ENCODE results near the gene CAMK2B.

Gene CAMK2B

DNA sequence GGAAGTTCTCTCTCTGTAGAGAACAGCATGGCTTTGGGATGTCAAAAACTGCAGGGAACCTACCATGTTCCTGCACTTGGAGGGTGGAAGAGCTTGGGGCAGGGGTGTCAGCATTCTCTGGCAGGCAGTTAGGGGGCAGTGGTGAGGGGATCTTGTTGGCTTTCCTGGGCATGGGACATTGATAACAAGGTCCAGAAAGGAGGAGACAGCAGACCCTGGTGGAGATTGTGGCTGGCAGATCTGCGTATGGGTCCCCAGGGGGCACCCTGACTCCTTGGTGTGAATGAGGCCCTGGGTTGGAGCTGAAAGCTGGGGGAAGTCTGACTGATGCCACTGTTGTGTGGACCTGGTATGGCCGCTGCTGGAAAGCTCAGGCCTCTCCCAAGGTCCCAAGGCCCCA, 22.9 kb upstream of the CAMK2B start:
- Histone ChIP-seq H3K4me3 (ENCODE audit: low read depth, low read length) (no peak overlapping the region), H3K36me3 (replicated peaks) (no peaks in the 10 kb centered on the region), H3K27me3 (replicated peaks) (no peaks in the 10 kb centered on the region), H3K27ac (no peak overlapping the region)
- peak; percentile 49 for DNase-seq
- in situ Hi-C loops (cut with HindIII; ENCODE audit: low pct_ligation_motif_present, low sequenced_read_pairs), result no loop called here
- TF ChIP-seq CTCF (IDR thresholded peaks at IDR 0.05; ENCODE audit: low read depth, low read length, missing control alignments), result peak; percentile 83

DNA sequence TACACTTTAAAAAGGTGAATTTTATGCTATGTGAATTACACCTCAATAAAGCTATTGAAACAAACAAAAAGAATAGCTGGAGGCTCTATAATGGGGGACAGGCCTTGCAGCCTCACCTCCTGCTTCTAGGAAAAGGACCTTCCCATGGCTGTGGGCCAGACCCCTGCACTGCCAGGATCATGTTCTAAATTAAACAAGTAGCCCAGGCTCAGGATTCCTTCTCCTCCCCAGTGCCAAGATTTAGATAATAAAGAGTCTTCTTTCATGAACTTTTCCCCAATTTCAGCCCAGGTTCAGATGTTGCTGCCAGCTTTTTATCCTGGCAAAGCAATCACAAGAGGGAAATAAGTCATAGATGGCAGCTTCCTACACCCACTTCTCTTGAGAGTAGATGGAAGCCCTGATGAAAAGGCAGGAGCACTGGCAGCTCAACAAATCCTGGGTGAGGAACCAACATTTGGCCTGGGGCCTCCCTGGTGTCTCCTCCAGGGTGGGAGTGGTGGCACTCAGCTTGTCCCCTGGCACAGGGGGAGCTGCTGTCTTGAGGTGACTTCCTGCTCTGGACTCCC, 22.2 kb upstream of the CAMK2B start:
- in situ Hi-C loops (cut with HindIII; ENCODE audit: low pct_ligation_motif_present, low sequenced_read_pairs), result no loop called here
- Histone ChIP-seq H3K27ac (no peak overlapping the region), H3K4me3 (ENCODE audit: low read depth, low read length) (no peak overlapping the region), H3K36me3 (replicated peaks) (no peaks in the 10 kb centered on the region), H3K27me3 (replicated peaks) (no peaks in the 10 kb centered on the region)
- DNase-seq, result no peak
- no peak for TF ChIP-seq CTCF (IDR thresholded peaks at IDR 0.05; ENCODE audit: low read depth, low read length, missing control alignments)

DNA sequence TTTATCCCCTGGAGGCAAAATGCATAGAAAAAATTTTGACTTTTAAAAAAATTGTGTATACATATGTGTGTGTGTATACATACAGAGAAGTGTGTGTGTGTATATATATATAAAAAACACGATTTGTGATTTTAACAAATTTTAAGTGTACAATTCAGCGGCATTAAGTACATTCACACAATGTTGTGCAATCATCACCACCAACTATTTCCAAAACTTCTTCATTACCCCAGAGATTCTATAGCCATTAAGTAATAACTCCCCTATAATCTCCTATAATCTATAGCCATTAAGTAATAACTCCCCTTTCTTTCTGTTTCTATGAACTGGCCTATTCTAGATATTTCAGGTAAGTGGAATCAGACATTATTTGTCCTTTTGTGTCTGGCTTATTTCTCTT, 20.7 kb upstream of the CAMK2B start:
- Histone ChIP-seq H3K36me3 (replicated peaks) (no peaks in the 10 kb centered on the region), H3K27me3 (replicated peaks) (no peaks in the 10 kb centered on the region), H3K27ac (no peak overlapping the region), H3K4me3 (ENCODE audit: low read depth, low read length) (no peak overlapping the region)
- in situ Hi-C loops (cut with HindIII; ENCODE audit: low pct_ligation_motif_present, low sequenced_read_pairs), result no loop called here
- DNase-seq, result no peak
- TF ChIP-seq CTCF (IDR thresholded peaks at IDR 0.05; ENCODE audit: low read depth, low read length, missing control alignments), result no peak

GRCh38 chr7:44341401-44341800, 16.0 kb upstream of the CAMK2B start:
- DNase-seq, result no peak
- in situ Hi-C loops (cut with HindIII; ENCODE audit: low pct_ligation_motif_present, low sequenced_read_pairs), result no loop called here
- TF ChIP-seq CTCF (IDR thresholded peaks at IDR 0.05; ENCODE audit: low read depth, low read length, missing control alignments), result no peak
- no peak overlapping the region for H3K4me3 ChIP-seq (ENCODE audit: low read depth, low read length)
- no peak overlapping the region for H3K27ac ChIP-seq
- no peaks in the 10 kb centered on the region for H3K27me3 ChIP-seq (replicated peaks)
- no peaks in the 10 kb centered on the region for H3K36me3 ChIP-seq (replicated peaks)

DNA sequence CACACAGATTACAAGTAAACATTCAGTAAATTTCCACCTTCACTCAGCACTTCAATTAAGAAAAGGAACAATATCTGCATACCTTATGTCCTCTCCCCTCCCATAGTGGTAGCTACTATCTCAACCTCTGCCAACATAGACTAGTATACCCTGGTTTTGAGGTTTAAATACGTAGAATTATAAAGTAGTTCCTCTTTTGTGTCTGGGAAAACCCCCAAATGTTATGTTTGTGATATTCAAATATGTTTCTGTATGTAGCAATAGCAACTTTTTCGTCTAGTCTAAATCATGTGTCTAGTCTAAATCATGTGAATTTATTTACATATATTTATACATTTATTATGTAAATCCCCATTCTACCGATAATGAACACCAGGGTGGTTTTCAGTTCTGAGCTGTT, 13.2 kb upstream of the CAMK2B start:
- no peak for DNase-seq
- TF ChIP-seq CTCF (IDR thresholded peaks at IDR 0.05; ENCODE audit: low read depth, low read length, missing control alignments), result no peak
- H3K27ac ChIP-seq, result no peak overlapping the region
- H3K36me3 ChIP-seq (replicated peaks), result no peaks in the 10 kb centered on the region
- H3K27me3 ChIP-seq (replicated peaks), result no peaks in the 10 kb centered on the region
- no peak overlapping the region for H3K4me3 ChIP-seq (ENCODE audit: low read depth, low read length)
- in situ Hi-C loops (cut with HindIII; ENCODE audit: low pct_ligation_motif_present, low sequenced_read_pairs), result no loop called here

DNA sequence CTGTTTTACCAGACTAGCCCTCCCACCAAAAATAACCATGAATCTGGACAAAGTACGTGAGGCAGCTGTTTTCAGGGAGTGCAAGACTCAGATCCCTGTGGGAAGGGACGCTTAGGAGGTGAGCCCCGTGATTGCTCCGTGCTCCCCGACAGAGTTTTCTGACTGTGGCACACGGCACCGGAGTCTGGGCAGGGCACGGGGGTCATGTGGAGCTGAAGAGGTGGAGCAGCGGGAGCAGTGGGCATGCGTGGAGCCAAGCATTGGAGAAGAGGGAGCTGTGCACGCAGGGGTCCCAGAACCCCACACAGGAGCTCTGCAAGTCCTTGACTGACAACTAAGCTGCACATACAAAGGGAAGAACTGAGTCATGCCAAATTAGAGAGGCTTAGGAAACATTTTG, 11.1 kb upstream of the CAMK2B start:
- Histone ChIP-seq H3K4me3 (ENCODE audit: low read depth, low read length) (no peak overlapping the region), H3K27ac (no peak overlapping the region), H3K36me3 (replicated peaks) (no peaks in the 10 kb centered on the region), H3K27me3 (replicated peaks) (no peaks in the 10 kb centered on the region)
- DNase-seq, result no peak
- in situ Hi-C loops (cut with HindIII; ENCODE audit: low pct_ligation_motif_present, low sequenced_read_pairs), result no loop called here
- no peak for TF ChIP-seq CTCF (IDR thresholded peaks at IDR 0.05; ENCODE audit: low read depth, low read length, missing control alignments)

All from brain microvascular endothelial cell (primary cell).